Ovary (tissue), 3 donors: ENCODE results near the gene PIGX.

Experiments used
- CTCF ChIP-seq, 3 donors: fragments of 450-650 bp in 2 of 3; fragments of 200-600 bp in 1 of 3; IDR thresholded peaks; one replicate each; pipeline versions ENCODE4 v1.5.1 to v1.8.0; 2016 to 2022; ENCODE audit warnings: antibody characterized with exemption in 3 of 3, mild to moderate bottlenecking in 1 of 3
- EP300 ChIP-seq: sonication (generic); formaldehyde crosslinking; IDR thresholded peaks from one replicate; pipeline ENCODE4 v1.6.1; 2017; ENCODE audit warnings: antibody characterized with exemption
- POLR2A ChIP-seq: fragments of 450-650 bp; IDR thresholded peaks from one replicate; pipeline ENCODE4 v1.6.1; 2017; ENCODE audit warnings: antibody characterized with exemption, mild to moderate bottlenecking, moderate library complexity
- donor health status: DM: no; HTN: no; CAD: no.

- no peak for TF ChIP-seq CTCF (IDR thresholded peaks at IDR 0.05)
- no peak for TF ChIP-seq POLR2A
- no peak for TF ChIP-seq EP300
These were observed 28.5 kb downstream of the PIGX start for GRCh38 chr3:196740481-196741248.
